AG10803 (cell line): Measurements from ENCODE around the gene DIP2C.
"Not testable (repeated sequence)": the region's sequence is repeated elsewhere in the genome, so short reads cannot be mapped to it uniquely, and the experiment has no call there.

ENCODE experiments used
- DNase-seq: peaks from one replicate; pipeline ENCODE4 v3.0.0; 2010; ENCODE audit warnings: low read depth
- H3K4me3 ChIP-seq: 2 replicates; pipeline ENCODE4 v1.5.1; 2011; ENCODE audit warnings: mild to moderate bottlenecking, low read length, control low read depth
- CTCF ChIP-seq: conservative IDR thresholded peaks from 2 replicates; pipeline ENCODE4 v1.5.1; 2011; ENCODE audit warnings: mild to moderate bottlenecking, low read length, control low read depth, inconsistent platforms

DIP2C gene

DNA sequence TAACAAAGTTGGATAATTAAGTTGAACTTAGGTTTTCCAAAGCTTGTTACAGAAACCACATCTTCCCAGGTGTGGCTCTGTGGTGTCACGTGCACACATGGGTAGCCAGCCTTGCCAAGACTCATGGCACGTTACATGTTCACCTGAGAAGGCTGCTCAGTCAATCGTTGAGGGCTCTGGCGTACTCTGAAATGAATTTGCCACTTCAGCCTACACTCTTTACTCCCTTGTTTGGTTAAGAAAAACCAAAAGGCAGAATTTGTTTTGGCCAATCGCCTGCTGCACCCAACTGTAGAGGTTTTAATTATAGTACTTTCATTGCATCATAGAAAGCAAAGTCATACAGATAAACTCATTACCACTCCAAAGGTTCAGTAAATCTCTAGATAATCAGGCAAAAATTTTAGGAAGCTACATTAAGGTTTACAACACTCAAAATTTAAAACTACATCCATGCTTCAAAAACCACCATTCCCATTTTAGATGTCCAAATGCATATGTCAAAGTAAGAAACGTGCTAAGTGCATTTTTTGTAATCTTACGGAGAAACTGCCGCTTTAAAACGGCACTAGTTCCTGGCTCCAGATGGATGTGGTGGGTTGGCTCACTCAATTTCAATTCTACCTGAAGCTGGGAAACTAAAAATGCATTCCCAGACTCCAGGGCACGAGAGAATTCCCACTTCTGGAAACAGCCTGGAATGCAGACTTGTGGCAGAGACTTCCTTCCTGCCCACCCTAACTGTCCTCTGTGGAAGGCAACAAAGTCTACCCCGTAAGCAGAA, 88.4 kb downstream of the DIP2C start:
- peak; percentile 39 for DNase-seq
- no peak overlapping the region for H3K4me3 ChIP-seq
- no peak for TF ChIP-seq CTCF

- no peak overlapping the region for H3K4me3 ChIP-seq
- no peak for TF ChIP-seq CTCF
- no peak for DNase-seq
Observed at GRCh38 chr10:600234-600633, 89.2 kb downstream of the DIP2C start.

- H3K4me3 ChIP-seq, result no peak overlapping the region
- no peak for TF ChIP-seq CTCF
Observed at GRCh38 chr10:599767-600166, 89.7 kb downstream of the DIP2C start.

GRCh38 chr10:598415-599170, 90.9 kb downstream of the DIP2C start:
- TF ChIP-seq CTCF, result no peak
- peak; percentile 99 for DNase-seq
- H3K4me3 ChIP-seq, result peak overlapping the region; percentile 11

More at GRCh38 chr10:599767-600166, 89.7 kb downstream of the DIP2C start:
- no peak for DNase-seq

GRCh38 chr10:597976-598375, 91.5 kb downstream of the DIP2C start:
- H3K4me3 ChIP-seq, result no peak overlapping the region
- no peak for DNase-seq
- no peak for TF ChIP-seq CTCF

DNA sequence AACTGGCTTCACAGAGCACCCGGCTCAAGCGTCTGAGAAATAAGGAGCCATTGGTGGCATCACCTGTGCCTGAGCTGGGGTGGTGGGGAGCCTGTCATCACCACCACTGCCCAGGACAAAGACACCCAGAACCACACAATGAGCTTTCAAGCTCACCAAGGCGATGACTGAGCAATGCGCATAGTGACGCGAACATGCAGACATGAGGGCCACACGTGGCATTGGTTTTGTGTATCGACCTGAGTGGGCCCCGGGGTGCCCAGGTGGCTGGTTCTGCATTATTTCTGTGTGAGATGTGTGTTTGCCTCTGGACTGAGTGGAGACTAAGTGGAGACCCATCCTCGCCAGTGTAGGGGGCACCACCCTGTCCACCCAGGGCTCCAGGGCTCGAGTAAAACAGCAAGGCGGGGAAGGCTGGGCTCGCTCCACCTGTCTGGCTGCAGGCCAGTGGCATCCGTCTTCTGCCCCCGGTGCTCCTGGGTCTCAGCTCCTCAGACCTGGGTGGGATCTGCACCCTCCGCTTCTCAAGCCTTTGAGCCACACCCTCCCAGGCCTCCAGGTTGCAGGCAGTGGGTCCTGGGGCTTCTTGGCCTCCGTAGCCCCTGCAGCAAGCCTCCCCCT, 92.6 kb downstream of the DIP2C start:
- TF ChIP-seq CTCF, result no peak
- no peak for DNase-seq
- H3K4me3 ChIP-seq, result no peak overlapping the region

DNA sequence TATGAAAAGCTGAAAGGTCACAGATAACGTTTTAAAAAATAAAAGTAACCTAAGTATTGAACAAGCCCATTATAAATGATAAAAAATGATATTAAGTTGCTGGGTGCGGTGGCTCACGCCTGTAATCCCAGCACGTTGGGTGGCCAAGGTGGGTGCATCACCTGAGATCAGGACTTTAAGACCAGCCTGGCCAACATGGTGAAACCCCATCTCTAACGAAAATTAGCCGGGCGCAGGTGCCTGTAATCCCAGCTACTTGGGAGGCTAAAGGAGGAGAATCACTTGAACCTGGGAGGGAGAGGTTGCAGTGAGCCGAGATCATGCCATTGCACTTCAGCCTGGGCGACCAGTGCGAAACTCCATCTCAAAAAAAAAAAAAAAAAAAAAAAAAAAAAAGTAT, 93.3 kb downstream of the DIP2C start:
- not testable (repeated sequence) for H3K4me3 ChIP-seq, DNase-seq
